OCI-LY1 (cell line): Measurements from ENCODE around the gene NME8.

Source experiments
- H2AFZ ChIP-seq: fragments of 200-600 bp; sonication (generic), shearing (Covaris generic); 2 replicates; pipeline ENCODE4 v1.6.0; 2014; ENCODE audit warnings: antibody characterized with exemption, mild to moderate bottlenecking, low read length
- H3F3A ChIP-seq: fragments of 200-600 bp; sonication (generic), shearing (Covaris generic); 2 replicates; pipeline ENCODE4 v1.6.0; 2014; ENCODE audit warnings: mild to moderate bottlenecking, antibody characterized with exemption, low read length, moderate library complexity; ENCODE audit not compliant: insufficient read depth
- H3K27ac ChIP-seq: fragments of 200-600 bp; sonication (generic); 2 replicates; pipeline ENCODE4 v1.5.1; 2014; ENCODE audit warnings: low read length, mixed run types, mild to moderate bottlenecking, low read depth; ENCODE audit not compliant: poor library complexity, severe bottlenecking
- H3K27me3 ChIP-seq: fragments of 200-600 bp; sonication (generic); 2 replicates; pipeline ENCODE4 v1.6.0; 2014; ENCODE audit warnings: antibody characterized with exemption, mild to moderate bottlenecking, low read length, moderate library complexity; ENCODE audit not compliant: insufficient read depth
- H3K36me3 ChIP-seq: fragments of 200-600 bp; sonication (generic); 2 replicates; pipeline ENCODE4 v1.6.1; 2014; ENCODE audit warnings: mild to moderate bottlenecking, antibody characterized with exemption, low read length, moderate library complexity, mixed read lengths; ENCODE audit not compliant: insufficient read depth
- H3K4me1 ChIP-seq: fragments of 200-600 bp; sonication (generic); 2 replicates; pipeline ENCODE4 v1.5.1; 2014; ENCODE audit warnings: mild to moderate bottlenecking, low read length, moderate library complexity; ENCODE audit not compliant: insufficient read depth, severe bottlenecking
- H3K4me2 ChIP-seq: fragments of 200-600 bp; sonication (generic), shearing (Covaris generic); 2 replicates; pipeline ENCODE4 v1.6.1; 2014; ENCODE audit warnings: low read length
- H3K4me3 ChIP-seq: fragments of 200-600 bp; sonication (generic); 2 replicates; pipeline ENCODE4 v1.5.1; 2014; ENCODE audit warnings: low read length, low read depth, mild to moderate bottlenecking, mixed read lengths; ENCODE audit not compliant: poor library complexity, severe bottlenecking
- H3K79me2 ChIP-seq: fragments of 200-600 bp; shearing (Covaris generic); 2 replicates; pipeline ENCODE4 v1.6.1; 2016; ENCODE audit warnings: mixed run types, low read length, mixed read lengths; ENCODE audit not compliant: insufficient read depth
- H3K9ac ChIP-seq: fragments of 200-600 bp; sonication (generic), shearing (Covaris generic); 2 replicates; pipeline ENCODE4 v1.6.1; 2014; ENCODE audit warnings: mild to moderate bottlenecking, low read length, mixed read lengths
- H3K9me2 ChIP-seq: fragments of 200-600 bp; sonication (generic), shearing (Covaris generic); 2 replicates; pipeline ENCODE4 v1.6.1; 2014; ENCODE audit warnings: low read depth, mild to moderate bottlenecking, low read length, mixed read lengths
- H3K9me3 ChIP-seq: fragments of 200-600 bp; shearing (Covaris generic); 2 replicates; pipeline ENCODE4 v1.6.1; 2014; ENCODE audit warnings: low read length, mixed read lengths
- H4K20me1 ChIP-seq: fragments of 200-600 bp; sonication (generic), shearing (Covaris generic); 2 replicates; pipeline ENCODE4 v1.6.0; 2016; ENCODE audit warnings: mild to moderate bottlenecking, low read length; ENCODE audit not compliant: insufficient read depth
- EZH2 ChIP-seq: fragments of 200-600 bp; sonication (generic), shearing (Covaris generic); IDR thresholded peaks from 2 replicates; pipeline ENCODE4 v1.8.0; 2017; ENCODE audit warnings: borderline replicate concordance, mixed run types, mild to moderate bottlenecking, antibody characterized with exemption, low read length, moderate library complexity, mixed read lengths
- TF ChIP-seq, protein P1 (sequence below): fragments of 200-600 bp; sonication (generic), shearing (Covaris generic); IDR thresholded peaks from 2 replicates; pipeline ENCODE4 v1.5.1; 2017; ENCODE audit warnings: mild to moderate bottlenecking, antibody characterized with exemption, low read length, moderate library complexity, mixed read lengths

NME8 gene

DNA sequence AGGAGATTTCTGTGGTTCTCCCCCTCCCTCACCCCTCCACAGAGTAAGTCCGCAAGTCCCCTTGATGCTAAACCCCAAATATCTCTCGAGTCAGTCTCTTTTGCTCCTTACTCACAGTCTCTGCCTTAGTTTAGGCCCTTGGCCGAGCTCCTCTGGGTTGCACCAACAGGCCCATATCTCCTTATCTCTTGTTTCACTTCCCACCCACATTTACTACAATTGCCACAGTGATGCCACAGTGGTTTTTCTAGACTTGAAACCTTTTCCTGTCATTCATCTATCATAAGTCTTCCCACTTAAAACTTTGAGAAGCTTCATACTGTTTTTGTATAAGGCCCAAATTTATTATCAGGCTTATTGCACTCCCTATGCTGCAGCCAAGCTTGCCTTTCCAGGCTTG is 23.4 kb upstream of the NME8 start:
- no peak overlapping the region for H3K4me3 ChIP-seq
- no peaks in the 10 kb centered on the region for H3K4me1 ChIP-seq
- no peak overlapping the region for H3K4me2 ChIP-seq
- H3K9me3 ChIP-seq: 0 out of 2 replicates have a peak, but pooled peaks cover 3% of the 10 kb centered on the region
- no peak overlapping the region for H3K9ac ChIP-seq
- H3K36me3 ChIP-seq: no peaks in the 10 kb centered on the region
- no peaks in the 10 kb centered on the region for H3F3A ChIP-seq
- 0 out of 2 replicates have a peak, but pooled peaks cover 3% of the 10 kb centered on the region for H3K9me2 ChIP-seq
- H2AFZ ChIP-seq: no peak overlapping the region
- no peak for TF ChIP-seq EZH2
- H3K79me2 ChIP-seq: no peaks in the 10 kb centered on the region
- H4K20me1 ChIP-seq: no peaks in the 10 kb centered on the region
- no peaks in the 10 kb centered on the region for H3K27me3 ChIP-seq
- no peak overlapping the region for H3K27ac ChIP-seq

DNA sequence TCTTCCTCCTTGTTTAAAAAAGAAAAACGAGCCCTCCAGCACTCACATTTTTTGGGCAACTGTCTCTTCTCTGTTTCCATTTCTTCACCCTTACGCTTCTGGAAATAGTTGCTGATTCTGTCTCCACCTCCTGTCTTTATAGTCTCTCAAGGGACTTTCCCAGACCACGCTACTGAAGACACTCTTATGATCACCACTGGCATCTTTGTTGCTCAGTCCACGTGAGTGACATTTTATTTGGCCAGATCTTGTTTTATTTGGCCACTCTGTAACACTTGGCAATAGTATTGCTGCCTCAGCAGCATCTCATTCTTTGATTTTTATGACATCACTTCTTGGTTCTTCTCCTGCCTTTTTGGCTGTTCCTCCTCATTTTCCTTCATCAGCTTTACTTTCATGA is 21.6 kb upstream of the NME8 start:
- H3K9me2 ChIP-seq: 0 out of 2 replicates have a peak, but pooled peaks cover under 1% of the 10 kb centered on the region
- no peaks in the 10 kb centered on the region for H3K79me2 ChIP-seq
- H3K27ac ChIP-seq: no peak overlapping the region
- H3F3A ChIP-seq: no peaks in the 10 kb centered on the region
- no peak overlapping the region for H2AFZ ChIP-seq
- H3K36me3 ChIP-seq: no peaks in the 10 kb centered on the region
- no peaks in the 10 kb centered on the region for H3K27me3 ChIP-seq
- H3K4me2 ChIP-seq: no peak overlapping the region
- H3K9ac ChIP-seq: no peak overlapping the region
- no peaks in the 10 kb centered on the region for H4K20me1 ChIP-seq
- H3K4me3 ChIP-seq: no peak overlapping the region
- no peaks in the 10 kb centered on the region for H3K4me1 ChIP-seq
- TF ChIP-seq, protein P1, sequence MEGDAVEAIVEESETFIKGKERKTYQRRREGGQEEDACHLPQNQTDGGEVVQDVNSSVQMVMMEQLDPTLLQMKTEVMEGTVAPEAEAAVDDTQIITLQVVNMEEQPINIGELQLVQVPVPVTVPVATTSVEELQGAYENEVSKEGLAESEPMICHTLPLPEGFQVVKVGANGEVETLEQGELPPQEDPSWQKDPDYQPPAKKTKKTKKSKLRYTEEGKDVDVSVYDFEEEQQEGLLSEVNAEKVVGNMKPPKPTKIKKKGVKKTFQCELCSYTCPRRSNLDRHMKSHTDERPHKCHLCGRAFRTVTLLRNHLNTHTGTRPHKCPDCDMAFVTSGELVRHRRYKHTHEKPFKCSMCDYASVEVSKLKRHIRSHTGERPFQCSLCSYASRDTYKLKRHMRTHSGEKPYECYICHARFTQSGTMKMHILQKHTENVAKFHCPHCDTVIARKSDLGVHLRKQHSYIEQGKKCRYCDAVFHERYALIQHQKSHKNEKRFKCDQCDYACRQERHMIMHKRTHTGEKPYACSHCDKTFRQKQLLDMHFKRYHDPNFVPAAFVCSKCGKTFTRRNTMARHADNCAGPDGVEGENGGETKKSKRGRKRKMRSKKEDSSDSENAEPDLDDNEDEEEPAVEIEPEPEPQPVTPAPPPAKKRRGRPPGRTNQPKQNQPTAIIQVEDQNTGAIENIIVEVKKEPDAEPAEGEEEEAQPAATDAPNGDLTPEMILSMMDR: no peak
- no peak for TF ChIP-seq EZH2
- H3K9me3 ChIP-seq: no peaks in the 10 kb centered on the region

DNA sequence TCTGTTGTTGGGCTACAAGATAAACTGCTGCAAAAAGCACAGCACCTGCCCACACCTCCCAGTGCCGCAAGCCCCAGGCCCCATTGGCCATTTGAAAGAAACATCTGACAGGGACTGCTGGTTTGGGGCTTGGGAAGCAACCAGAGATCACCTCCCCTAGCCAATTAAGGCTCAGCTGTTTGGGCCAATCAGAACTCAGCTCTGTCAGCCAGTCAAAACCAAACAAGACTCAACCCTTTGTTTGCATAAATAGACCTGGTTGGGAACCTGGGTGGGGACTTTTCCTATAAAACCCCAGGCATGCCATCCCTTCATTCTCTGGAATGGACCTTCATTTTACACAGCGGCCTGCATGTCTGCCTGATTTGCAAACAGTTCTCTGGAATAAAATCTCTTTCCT is 17.2 kb upstream of the NME8 start:
- peaks cover 5% of the 10 kb centered on the region for H3K4me1 ChIP-seq
- no peak overlapping the region for H3K9ac ChIP-seq
- no peaks in the 10 kb centered on the region for H3K79me2 ChIP-seq
- TF ChIP-seq, protein P1: no peak
- no peak for TF ChIP-seq EZH2
- no peaks in the 10 kb centered on the region for H3K9me2 ChIP-seq
- no peak overlapping the region for H3K4me3 ChIP-seq
- no peak overlapping the region for H3K4me2 ChIP-seq
- no peak overlapping the region for H3K27ac ChIP-seq
- H3K9me3 ChIP-seq: no peaks in the 10 kb centered on the region
- H3K27me3 ChIP-seq: no peaks in the 10 kb centered on the region
- no peaks in the 10 kb centered on the region for H3F3A ChIP-seq
- no peaks in the 10 kb centered on the region for H3K36me3 ChIP-seq
- H2AFZ ChIP-seq: no peak overlapping the region
- no peaks in the 10 kb centered on the region for H4K20me1 ChIP-seq

DNA sequence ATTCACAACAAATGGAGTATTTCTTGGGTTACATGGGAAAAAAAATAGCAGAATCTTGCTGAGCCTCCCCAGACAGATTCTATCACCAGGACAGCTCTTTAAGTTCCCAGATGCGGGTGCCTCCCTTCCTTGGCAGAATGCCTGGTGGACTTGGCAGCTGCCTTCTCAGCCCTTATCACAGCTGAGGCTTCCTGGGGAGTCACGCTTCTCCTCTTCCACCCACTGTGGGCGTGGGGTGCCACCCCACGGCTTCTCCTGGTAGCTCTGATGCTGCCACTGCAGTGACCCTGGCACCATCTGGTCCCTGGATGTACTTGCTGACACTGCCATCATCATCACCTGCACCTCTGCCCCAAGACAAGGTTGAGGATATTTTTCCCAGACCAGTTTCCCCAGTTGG is 16.2 kb upstream of the NME8 start:
- H4K20me1 ChIP-seq: no peaks in the 10 kb centered on the region
- no peaks in the 10 kb centered on the region for H3K36me3 ChIP-seq
- no peaks in the 10 kb centered on the region for H3F3A ChIP-seq
- H3K9me2 ChIP-seq: no peaks in the 10 kb centered on the region
- H3K4me2 ChIP-seq: no peak overlapping the region
- TF ChIP-seq, protein P1: no peak; the same call in 1 of the 2 replicates
- no peak for TF ChIP-seq EZH2
- H3K9ac ChIP-seq: no peak overlapping the region
- no peak overlapping the region for H3K27ac ChIP-seq
- no peaks in the 10 kb centered on the region for H3K27me3 ChIP-seq
- no peak overlapping the region for H3K4me3 ChIP-seq
- H3K4me1 ChIP-seq: peaks cover 5% of the 10 kb centered on the region
- H2AFZ ChIP-seq: no peak overlapping the region
- H3K79me2 ChIP-seq: no peaks in the 10 kb centered on the region
- no peaks in the 10 kb centered on the region for H3K9me3 ChIP-seq
